Neural crest cell (in vitro differentiated cells): ENCODE measurements around the gene SDS. TPM values are rescaled to one million over a fixed set of nuclear protein-coding genes. Genes with fewer than 3 reads are reported as not detected.
A peak's percentile ranks its signal among the peaks of the same experiment; 100 is the strongest.

Experiments
- DNase-seq: peaks from one replicate; pipeline ENCODE4 v3.0.0; 2021; ENCODE audit warnings: low read depth, mixed read lengths, low spot score
- H3K27ac Mint-ChIP-seq: one replicate; pipeline ENCODE4 v1.8.0; 2021; ENCODE audit warnings: mild to moderate bottlenecking, mixed read lengths; ENCODE audit not compliant: unreplicated experiment
- H3K27me3 Mint-ChIP-seq: 2 replicates; pipeline ENCODE4 v1.8.0; 2021; ENCODE audit warnings: low read depth, mild to moderate bottlenecking, mixed read lengths
- H3K36me3 Mint-ChIP-seq: 2 replicates; pipeline ENCODE4 v1.8.0; 2021; ENCODE audit warnings: low read depth, mild to moderate bottlenecking, mixed read lengths
- H3K4me1 Mint-ChIP-seq: 2 replicates; pipeline ENCODE4 v1.8.0; 2021; ENCODE audit warnings: mixed read lengths
- H3K4me3 Mint-ChIP-seq: one replicate; pipeline ENCODE4 v1.8.0; 2021; ENCODE audit warnings: mild to moderate bottlenecking, mixed read lengths
- H3K9me3 Mint-ChIP-seq: 2 replicates; pipeline ENCODE4 v1.8.0; 2021; ENCODE audit warnings: mixed read lengths
- CTCF ChIP-seq: fragments of 200-600 bp; sonication (generic); conservative IDR thresholded peaks from 2 replicates; pipeline ENCODE4 v1.5.0; 2021; ENCODE audit warnings: antibody characterized with exemption, mild to moderate bottlenecking
- total RNA-seq: library from RNA; stranded (reverse); gene quantifications from 2 replicates; pipeline ENCODE4 v1.2.1, GENCODE V29; 2021

SDS gene
- total RNA-seq, 1 donor from 2014 or later: not detected

- TF ChIP-seq CTCF: peak; percentile 80
- no peaks in the 10 kb centered on the region for H3K9me3 Mint-ChIP-seq
- peaks cover 28% of the 10 kb centered on the region for H3K27me3 Mint-ChIP-seq
- H3K27ac Mint-ChIP-seq: no peak overlapping the region
- no peak overlapping the region for H3K4me3 Mint-ChIP-seq
- no peaks in the 10 kb centered on the region for H3K4me1 Mint-ChIP-seq
- DNase-seq: peak; percentile 73
- H3K36me3 Mint-ChIP-seq: no peaks in the 10 kb centered on the region
Observed at GRCh38 chr12:113439606-113440030, 35.9 kb upstream of the SDS start.

- no peak for TF ChIP-seq CTCF
- Mint-ChIP-seq H3K36me3 (no peaks in the 10 kb centered on the region), H3K9me3 (no peaks in the 10 kb centered on the region), H3K4me1 (no peaks in the 10 kb centered on the region), H3K27me3 (peaks cover 25% of the 10 kb centered on the region), H3K27ac (no peak overlapping the region), H3K4me3 (no peak overlapping the region)
- DNase-seq: no peak
Observed at GRCh38 chr12:113439301-113439597, 35.6 kb upstream of the SDS start.

GRCh38 chr12:113438523-113439300 is 35.0 kb upstream of the SDS start:
- no peak overlapping the region for H3K27ac Mint-ChIP-seq
- TF ChIP-seq CTCF: no peak

GRCh38 chr12:113437729-113438100 is 34.0 kb upstream of the SDS start:
- TF ChIP-seq CTCF: no peak
- Mint-ChIP-seq H3K4me1 (no peaks in the 10 kb centered on the region), H3K9me3 (no peaks in the 10 kb centered on the region), H3K27ac (no peak overlapping the region), H3K27me3 (peaks cover 20% of the 10 kb centered on the region), H3K4me3 (no peak overlapping the region), H3K36me3 (no peaks in the 10 kb centered on the region)
- DNase-seq: no peak

More at GRCh38 chr12:113438523-113439300, 35.0 kb upstream of the SDS start:
- Mint-ChIP-seq H3K4me3 (no peak overlapping the region), H3K36me3 (no peaks in the 10 kb centered on the region), H3K9me3 (no peaks in the 10 kb centered on the region), H3K4me1 (no peaks in the 10 kb centered on the region), H3K27me3 (peaks cover 23% of the 10 kb centered on the region)
- no peak for DNase-seq

GRCh38 chr12:113436993-113437728 is 33.5 kb upstream of the SDS start:
- DNase-seq: no peak
- Mint-ChIP-seq H3K27me3 (peaks cover 17% of the 10 kb centered on the region), H3K4me1 (no peaks in the 10 kb centered on the region), H3K36me3 (no peaks in the 10 kb centered on the region), H3K27ac (no peak overlapping the region), H3K4me3 (no peak overlapping the region), H3K9me3 (no peaks in the 10 kb centered on the region)
- no peak for TF ChIP-seq CTCF
